HFFc6 (cell line): ENCODE data around the gene HEATR3. TPM values are rescaled to one million over a fixed set of nuclear protein-coding genes. Genes with fewer than 3 reads are reported as not detected.

ENCODE experiments used
- DNase-seq: peaks from one replicate; pipeline ENCODE4 v3.0.0-alpha.2; 2018
- H3K27ac Mint-ChIP-seq: 2 replicates; pipeline ENCODE4 v1.8.0; 2020; ENCODE audit warnings: mild to moderate bottlenecking, mixed read lengths
- H3K27me3 Mint-ChIP-seq: 2 replicates; pipeline ENCODE4 v1.8.0; 2021; ENCODE audit warnings: mild to moderate bottlenecking, moderate library complexity, mixed read lengths; ENCODE audit not compliant: insufficient read depth
- H3K36me3 Mint-ChIP-seq: 2 replicates; pipeline ENCODE4 v1.8.0; 2021; ENCODE audit warnings: low read depth, mixed read lengths
- H3K4me1 Mint-ChIP-seq: 2 replicates; pipeline ENCODE4 v1.8.0; 2020; ENCODE audit warnings: low read depth, mixed read lengths
- H3K4me3 Mint-ChIP-seq: 2 replicates; pipeline ENCODE4 v1.8.0; 2020; ENCODE audit warnings: mild to moderate bottlenecking, moderate library complexity, mixed read lengths
- H3K9me3 Mint-ChIP-seq: 2 replicates; pipeline ENCODE4 v1.8.0; 2020; ENCODE audit warnings: mild to moderate bottlenecking, mixed read lengths
- long read RNA-seq: library from polyadenylated mRNA; unstranded; transcript quantifications from one replicate; pipeline ENCODE4 v2.0.0, GENCODE V29; 2019
- total RNA-seq, 6 experiments: library from RNA; stranded (reverse); fragmentation: NEBNext Ultra II Directional; extraction: Animal tissue kit (Norgen Biotek cat#: 25700); gene quantifications; 2 replicates in 1 of 6; 3 replicates in 5 of 6; pipeline ENCODE4 v1.2.3, GENCODE V29; 2021
- TF ChIP-seq, protein P1 (sequence below): fragments of 200-600 bp; sonication (generic); IDR thresholded peaks from 2 replicates; pipeline ENCODE4 v1.5.0; 2021; ENCODE audit warnings: antibody characterized with exemption, mild to moderate bottlenecking

Gene HEATR3, protein sequence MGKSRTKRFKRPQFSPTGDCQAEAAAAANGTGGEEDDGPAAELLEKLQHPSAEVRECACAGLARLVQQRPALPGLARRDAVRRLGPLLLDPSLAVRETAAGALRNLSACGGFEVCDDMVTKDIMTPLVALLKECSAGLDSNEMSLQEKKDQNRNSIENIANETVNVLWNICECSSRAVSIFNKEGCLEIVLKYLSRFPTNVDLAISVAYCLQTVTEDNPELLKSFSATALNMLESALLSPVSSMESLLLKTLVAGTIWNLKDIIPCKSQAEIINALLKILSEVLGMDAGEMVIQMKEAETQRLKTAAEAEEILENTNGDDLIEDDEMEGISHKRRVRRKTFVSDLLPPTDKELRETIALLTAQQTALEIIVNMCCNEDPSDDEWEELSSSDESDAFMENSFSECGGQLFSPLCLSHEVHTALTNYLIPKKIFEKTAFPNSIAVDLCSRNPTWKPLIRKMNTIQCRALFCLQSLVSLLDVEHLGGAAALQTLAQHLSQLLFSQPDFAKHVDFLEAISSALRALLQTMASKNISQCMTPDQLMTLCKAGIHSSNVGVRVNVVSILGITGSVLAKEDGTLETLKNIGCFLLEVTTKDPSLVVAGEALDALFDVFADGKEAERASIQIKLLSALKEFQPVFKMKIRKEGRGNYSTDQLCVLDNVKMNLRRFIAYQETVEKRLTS
- total RNA-seq, result 10 to 100 TPM; 17.2 to 23.8 (median 19.6) TPM
- long read RNA-seq, partial matches to known transcripts, result 2 of 4 reads
- long read RNA-seq, other reads (novel, unspliced or antisense), result 2 of 4 reads

DNA sequence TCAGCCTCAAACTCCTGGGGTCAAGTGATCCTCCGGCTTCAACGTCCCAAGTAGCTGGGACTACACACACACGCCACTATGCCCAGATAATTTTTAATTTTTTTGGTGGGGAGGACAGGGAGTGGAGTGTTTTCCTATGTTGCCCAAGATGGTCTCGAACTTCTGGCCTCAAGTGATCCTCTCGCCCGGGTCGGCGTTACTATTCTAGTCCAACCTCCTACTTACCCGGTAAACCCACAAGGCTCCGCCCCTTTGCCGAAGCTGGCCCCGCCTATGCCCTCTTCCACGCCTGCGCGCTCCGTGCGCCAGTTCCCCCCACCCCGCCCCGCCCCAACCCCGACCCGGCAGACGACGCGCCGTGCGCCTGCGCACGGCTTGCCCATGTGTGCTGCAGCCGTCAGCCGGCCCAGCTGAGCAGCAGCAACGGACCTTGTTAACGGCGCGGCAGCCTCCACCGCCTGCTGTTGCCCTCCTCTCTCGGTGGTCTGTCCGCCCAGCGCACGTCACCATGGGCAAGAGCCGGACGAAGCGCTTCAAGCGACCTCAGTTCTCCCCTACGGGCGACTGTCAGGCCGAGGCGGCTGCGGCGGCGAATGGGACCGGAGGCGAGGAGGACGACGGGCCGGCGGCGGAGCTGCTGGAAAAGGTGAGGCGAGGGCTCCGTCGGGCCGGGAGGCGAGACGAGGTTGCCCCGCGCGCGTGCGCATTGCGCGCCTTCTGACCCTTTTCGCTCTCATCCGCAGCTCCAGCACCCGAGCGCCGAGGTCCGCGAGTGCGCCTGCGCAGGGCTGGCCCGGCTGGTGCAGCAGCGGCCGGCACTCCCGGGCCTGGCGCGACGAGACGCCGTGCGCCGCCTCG, at the start of gene HEATR3:
HEATR3 (plus strand) TSS at position 347 of the 858 bp plus-strand sequence; CDS start at position 509, 162 bp downstream.
- H3K4me3 Mint-ChIP-seq, result peak within 1 kb of the TSS; percentile 94
- peak within 1 kb of the TSS; percentile 80 for H3K27ac Mint-ChIP-seq
- DNase-seq, result peak; percentile 89
- no peaks in the 10 kb centered on the region for H3K9me3 Mint-ChIP-seq
- H3K4me1 Mint-ChIP-seq, result peaks cover 40% of the 10 kb centered on the region
- TF ChIP-seq, protein P1, sequence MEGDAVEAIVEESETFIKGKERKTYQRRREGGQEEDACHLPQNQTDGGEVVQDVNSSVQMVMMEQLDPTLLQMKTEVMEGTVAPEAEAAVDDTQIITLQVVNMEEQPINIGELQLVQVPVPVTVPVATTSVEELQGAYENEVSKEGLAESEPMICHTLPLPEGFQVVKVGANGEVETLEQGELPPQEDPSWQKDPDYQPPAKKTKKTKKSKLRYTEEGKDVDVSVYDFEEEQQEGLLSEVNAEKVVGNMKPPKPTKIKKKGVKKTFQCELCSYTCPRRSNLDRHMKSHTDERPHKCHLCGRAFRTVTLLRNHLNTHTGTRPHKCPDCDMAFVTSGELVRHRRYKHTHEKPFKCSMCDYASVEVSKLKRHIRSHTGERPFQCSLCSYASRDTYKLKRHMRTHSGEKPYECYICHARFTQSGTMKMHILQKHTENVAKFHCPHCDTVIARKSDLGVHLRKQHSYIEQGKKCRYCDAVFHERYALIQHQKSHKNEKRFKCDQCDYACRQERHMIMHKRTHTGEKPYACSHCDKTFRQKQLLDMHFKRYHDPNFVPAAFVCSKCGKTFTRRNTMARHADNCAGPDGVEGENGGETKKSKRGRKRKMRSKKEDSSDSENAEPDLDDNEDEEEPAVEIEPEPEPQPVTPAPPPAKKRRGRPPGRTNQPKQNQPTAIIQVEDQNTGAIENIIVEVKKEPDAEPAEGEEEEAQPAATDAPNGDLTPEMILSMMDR, result no peak
- no peaks in the 10 kb centered on the region; the same call in none of the 2 replicates for H3K27me3 Mint-ChIP-seq
- peaks cover 17% of the 10 kb centered on the region for H3K36me3 Mint-ChIP-seq

- H3K36me3 Mint-ChIP-seq, result no peaks in the 10 kb centered on the region
- H3K27me3 Mint-ChIP-seq, result peaks cover 9% of the 10 kb centered on the region
- TF ChIP-seq, protein P1, result no peak; the same call in 1 of the 2 replicates
- no peak for DNase-seq
- H3K4me3 Mint-ChIP-seq, result no peak overlapping the region
- no peak overlapping the region for H3K27ac Mint-ChIP-seq
- no peaks in the 10 kb centered on the region for H3K9me3 Mint-ChIP-seq
- H3K4me1 Mint-ChIP-seq, result no peaks in the 10 kb centered on the region
These were observed 48.2 kb upstream of the HEATR3 start for GRCh38 chr16:50017553-50017952.

DNA sequence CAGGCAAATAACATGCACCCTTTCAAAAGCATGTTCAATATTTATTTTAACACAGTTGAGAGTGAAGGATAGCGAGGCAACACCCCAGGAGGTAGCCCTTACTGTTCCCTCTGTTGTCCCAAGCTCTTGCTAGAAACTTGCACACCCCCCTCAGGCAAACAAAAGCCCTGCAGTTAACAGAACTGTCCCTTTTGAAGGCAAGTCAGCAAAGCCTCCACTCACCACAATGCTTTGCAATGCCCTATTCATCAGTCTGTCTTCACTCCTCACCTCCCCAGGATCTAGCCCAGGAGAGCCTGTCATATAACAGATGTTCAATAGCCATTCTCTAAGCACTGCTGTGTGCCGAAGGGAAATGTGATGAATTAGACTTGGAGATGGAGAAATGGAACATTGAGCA, 44.2 kb upstream of the HEATR3 start:
- TF ChIP-seq, protein P1, result no peak; the same call in 1 of the 2 replicates
- no peaks in the 10 kb centered on the region; the same call in 1 of the 2 replicates for H3K27me3 Mint-ChIP-seq
- DNase-seq, result peak; percentile 19
- H3K27ac Mint-ChIP-seq, result no peak overlapping the region
- H3K4me1 Mint-ChIP-seq, result peaks cover 15% of the 10 kb centered on the region
- H3K36me3 Mint-ChIP-seq, result no peaks in the 10 kb centered on the region
- no peaks in the 10 kb centered on the region for H3K9me3 Mint-ChIP-seq
- H3K4me3 Mint-ChIP-seq, result no peak overlapping the region

- no peak for DNase-seq
- no peaks in the 10 kb centered on the region for H3K36me3 Mint-ChIP-seq
- no peaks in the 10 kb centered on the region; the same call in 1 of the 2 replicates for H3K27me3 Mint-ChIP-seq
- H3K27ac Mint-ChIP-seq, result no peak overlapping the region
- peaks cover 20% of the 10 kb centered on the region for H3K4me1 Mint-ChIP-seq
- TF ChIP-seq, protein P1, result no peak
- H3K9me3 Mint-ChIP-seq, result no peaks in the 10 kb centered on the region
- no peak overlapping the region for H3K4me3 Mint-ChIP-seq
These were observed 42.1 kb upstream of the HEATR3 start for GRCh38 chr16:50023641-50024040.

DNA sequence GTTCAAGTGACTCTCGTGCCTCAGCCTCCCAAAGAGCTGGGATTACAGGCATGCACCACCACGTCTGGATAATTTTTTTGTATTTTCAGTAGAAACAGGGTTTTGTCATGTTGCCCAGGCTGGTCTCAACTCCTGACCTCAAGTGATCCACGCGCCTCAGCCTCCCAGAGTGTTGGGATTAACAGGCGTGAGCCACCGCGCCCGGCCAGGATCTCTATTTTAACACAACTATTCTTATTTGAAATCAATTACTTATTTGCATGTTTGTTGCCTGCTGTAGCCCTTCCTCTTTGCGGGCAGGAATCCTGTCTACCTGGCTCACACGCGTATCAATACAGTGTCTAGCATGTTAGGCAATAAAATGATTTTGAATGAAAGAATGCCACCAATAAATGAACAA, 41.6 kb upstream of the HEATR3 start:
- Mint-ChIP-seq H3K9me3 (no peaks in the 10 kb centered on the region), H3K36me3 (no peaks in the 10 kb centered on the region), H3K27ac (0 out of 2 replicates have a peak overlapping the region, but pooled peaks have one; percentile 69), H3K4me3 (peak overlapping the region; percentile 99), H3K27me3 (no peaks in the 10 kb centered on the region; the same call in 1 of the 2 replicates), H3K4me1 (peaks cover 20% of the 10 kb centered on the region)
- TF ChIP-seq, protein P1, result no peak
- DNase-seq, result no peak
